Central memory CD8-positive, alpha-beta T cell (primary cell): ENCODE results near the gene ERG.

Experiments
- ATAC-seq: fragments of 150-1000 bp; cut with Tn5 transposase; replicated peaks from 2 replicates; pipeline ENCODE4 v1.10.0; 2022; ENCODE audit warnings: mild to moderate bottlenecking, moderate FRiP score, moderate number of reproducible peaks; ENCODE audit not compliant: poor library complexity, severe bottlenecking; ENCODE audit errors: extremely low read depth
- DNase-seq, 2 donors: peaks; one replicate each; pipeline ENCODE4 v3.0.0; 2021; ENCODE audit warnings: low spot score in 2 of 2
- H3K27ac Mint-ChIP-seq: one replicate; pipeline ENCODE4 v1.8.0; 2022; ENCODE audit warnings: low read depth, mild to moderate bottlenecking, moderate library complexity, mixed read lengths
- H3K27me3 Mint-ChIP-seq: one replicate; pipeline ENCODE4 v1.8.0; 2022; ENCODE audit warnings: mixed read lengths
- H3K36me3 Mint-ChIP-seq: one replicate; pipeline ENCODE4 v1.8.0; 2022; ENCODE audit warnings: mild to moderate bottlenecking, moderate library complexity, mixed read lengths; ENCODE audit not compliant: insufficient read depth
- H3K4me1 Mint-ChIP-seq: one replicate; pipeline ENCODE4 v1.8.0; 2022; ENCODE audit warnings: mixed read lengths
- H3K4me3 Mint-ChIP-seq: one replicate; pipeline ENCODE4 v1.8.0; 2022; ENCODE audit warnings: mild to moderate bottlenecking, moderate library complexity, mixed read lengths
- H3K9me3 Mint-ChIP-seq: one replicate; pipeline ENCODE4 v1.8.0; 2022; ENCODE audit warnings: mixed read lengths

Gene ERG

GRCh38 chr21:38340131-38340530, 158.1 kb downstream of the ERG start:
- Mint-ChIP-seq H3K27me3 (no peaks in the 10 kb centered on the region), H3K4me1 (no peaks in the 10 kb centered on the region), H3K9me3 (no peaks in the 10 kb centered on the region), H3K27ac (no peak overlapping the region), H3K36me3 (no peaks in the 10 kb centered on the region), H3K4me3 (no peak overlapping the region)
- ATAC-seq (no peak), DNase-seq (no peak)

- H3K27ac Mint-ChIP-seq = no peak overlapping the region
- DNase-seq (no peak), ATAC-seq (no peak)
- no peak overlapping the region for H3K4me3 Mint-ChIP-seq
- no peaks in the 10 kb centered on the region for H3K9me3 Mint-ChIP-seq
- no peaks in the 10 kb centered on the region for H3K36me3 Mint-ChIP-seq
- H3K4me1 Mint-ChIP-seq = no peaks in the 10 kb centered on the region
- H3K27me3 Mint-ChIP-seq = no peaks in the 10 kb centered on the region
These were observed 160.5 kb downstream of the ERG start for GRCh38 chr21:38337793-38338192.

- Mint-ChIP-seq H3K4me3 (no peak overlapping the region), H3K4me1 (no peaks in the 10 kb centered on the region), H3K36me3 (no peaks in the 10 kb centered on the region), H3K27ac (no peak overlapping the region), H3K27me3 (peaks cover 7% of the 10 kb centered on the region), H3K9me3 (no peaks in the 10 kb centered on the region)
- DNase-seq (no peak), ATAC-seq (no peak)
These were observed 163.4 kb downstream of the ERG start for GRCh38 chr21:38334866-38335265.

GRCh38 chr21:38333301-38334272, 164.7 kb downstream of the ERG start:
- Mint-ChIP-seq H3K4me3 (no peak overlapping the region), H3K4me1 (no peaks in the 10 kb centered on the region), H3K27me3 (peaks cover 7% of the 10 kb centered on the region), H3K36me3 (no peaks in the 10 kb centered on the region), H3K27ac (no peak overlapping the region), H3K9me3 (no peaks in the 10 kb centered on the region)
- ATAC-seq (no peak), DNase-seq (no peak)

- no peak overlapping the region for H3K27ac Mint-ChIP-seq
- DNase-seq = no peak
- H3K4me1 Mint-ChIP-seq = no peaks in the 10 kb centered on the region
- peaks cover 2% of the 10 kb centered on the region for H3K36me3 Mint-ChIP-seq
- H3K27me3 Mint-ChIP-seq = peaks cover 7% of the 10 kb centered on the region
- no peaks in the 10 kb centered on the region for H3K9me3 Mint-ChIP-seq
- ATAC-seq = no peak
- no peak overlapping the region for H3K4me3 Mint-ChIP-seq
These were observed 167.6 kb downstream of the ERG start for GRCh38 chr21:38330666-38331065.
